Measurements from ENCODE around the gene ZNF106.

The ZNF106 gene

DNA sequence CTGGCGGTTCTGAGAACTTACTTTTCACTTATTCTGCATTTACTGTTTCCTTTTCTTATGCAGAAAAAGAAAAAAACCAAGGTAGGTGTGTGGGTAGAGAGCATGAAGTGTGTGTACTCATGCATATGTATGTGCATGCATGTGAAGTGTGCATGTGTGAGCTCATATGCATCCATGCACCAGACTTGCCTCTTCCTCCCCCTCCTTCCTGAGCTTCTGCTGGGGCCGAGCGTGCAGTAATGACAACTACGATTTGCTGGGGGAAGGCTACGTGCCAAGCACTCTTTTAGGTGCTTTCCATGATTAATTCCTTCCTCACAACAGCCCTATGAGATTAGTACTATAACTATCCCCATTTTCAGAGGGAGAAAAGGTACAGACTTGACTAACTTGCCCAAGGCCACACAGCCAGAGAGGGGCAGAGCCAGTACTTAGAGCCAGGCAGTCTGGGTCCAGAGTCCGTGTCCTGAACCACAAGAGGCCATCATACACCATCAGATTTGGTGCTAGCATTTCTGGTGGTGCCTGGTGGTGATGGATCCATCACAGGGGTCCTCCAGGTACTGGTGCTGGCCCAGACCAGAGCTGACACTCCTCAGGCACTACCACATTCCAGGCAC, 85.0 kb downstream of the ZNF106 start:
- DNase-seq (ENCODE audit: low read depth in 3 of 3) = no peak

DNA sequence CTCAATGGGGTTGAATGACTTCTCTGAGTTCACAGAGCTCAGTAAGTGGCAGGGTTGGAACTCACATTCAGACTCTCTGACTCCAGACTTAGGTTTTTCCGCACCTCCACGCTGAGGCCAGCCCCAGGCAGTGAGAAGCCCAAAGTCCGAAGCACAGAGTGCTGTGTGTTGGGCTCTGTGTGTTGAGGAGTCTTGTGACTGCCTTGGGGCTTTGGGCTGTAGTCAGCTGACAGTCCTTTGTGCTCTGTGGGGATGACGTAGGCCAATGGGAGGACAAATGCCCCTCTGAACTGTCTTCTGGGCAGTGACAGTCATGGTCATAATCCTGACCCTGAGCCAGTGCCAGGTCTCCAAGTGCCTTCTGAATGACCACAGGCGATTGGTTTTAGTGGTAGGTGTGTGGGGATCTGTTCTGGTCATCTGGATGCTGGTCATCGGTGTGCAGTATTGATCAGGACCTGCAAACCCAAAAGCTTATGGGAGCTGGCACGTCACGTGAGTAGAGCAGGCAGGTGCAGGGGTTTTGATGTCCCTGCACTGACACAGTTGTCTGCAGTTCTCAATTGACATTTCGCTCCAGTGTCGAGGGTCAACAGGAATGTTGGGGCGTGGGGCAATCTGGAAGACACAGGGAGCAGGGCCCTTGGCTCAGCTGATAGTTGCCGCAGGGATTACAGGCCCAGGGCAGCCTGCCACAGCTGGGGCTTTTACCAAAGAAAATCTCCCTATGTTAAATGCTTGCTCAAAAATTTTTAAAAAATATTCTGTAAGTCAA, 86.3 kb downstream of the ZNF106 start:
- no peak for DNase-seq (ENCODE audit: low read depth in 3 of 3)

GRCh38 chr15:42403389-42403788, 87.6 kb downstream of the ZNF106 start:
- no peak for DNase-seq (ENCODE audit: low read depth in 3 of 3)

GRCh38 chr15:42402455-42403205, 88.3 kb downstream of the ZNF106 start:
- DNase-seq (ENCODE audit: low read depth in 3 of 3) = no peak

GRCh38 chr15:42401544-42402454, 89.1 kb downstream of the ZNF106 start:
- no peak for DNase-seq (ENCODE audit: low read depth in 3 of 3)

GRCh38 chr15:42395838-42396237, 95.1 kb downstream of the ZNF106 start:
- DNase-seq (ENCODE audit: low read depth in 3 of 3) = no peak

DNA sequence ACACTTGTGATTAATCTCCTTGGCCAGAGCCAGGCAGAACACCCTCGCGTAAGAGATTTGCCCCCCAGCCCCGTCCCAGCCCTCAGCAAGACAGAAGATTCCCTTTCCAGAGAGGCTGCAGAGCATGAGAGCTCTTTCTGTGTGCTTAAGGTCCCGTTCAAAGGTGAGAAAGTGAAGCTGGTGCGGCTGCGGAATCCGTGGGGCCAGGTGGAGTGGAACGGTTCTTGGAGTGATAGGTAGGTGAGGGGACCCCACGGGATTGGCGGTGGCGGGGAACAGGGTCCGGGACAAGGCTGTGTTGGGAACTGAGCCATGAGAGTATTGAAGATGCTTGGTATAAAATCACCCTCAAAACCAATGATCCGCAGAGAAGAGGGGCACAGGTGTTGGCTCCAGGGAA, 96.8 kb downstream of the ZNF106 start:
- DNase-seq (ENCODE audit: low read depth in 3 of 3) = no peak

GRCh38 chr15:42392309-42393024, 98.5 kb downstream of the ZNF106 start:
- no peak for DNase-seq (ENCODE audit: low read depth in 3 of 3)

- no peak for DNase-seq (ENCODE audit: low read depth in 3 of 3)
Measured at GRCh38 chr15:42387603-42388002, 103.3 kb downstream of the ZNF106 start.

- DNase-seq (ENCODE audit: low read depth in 3 of 3) = no peak
Measured at GRCh38 chr15:42385980-42386700, 104.8 kb downstream of the ZNF106 start.

DNA sequence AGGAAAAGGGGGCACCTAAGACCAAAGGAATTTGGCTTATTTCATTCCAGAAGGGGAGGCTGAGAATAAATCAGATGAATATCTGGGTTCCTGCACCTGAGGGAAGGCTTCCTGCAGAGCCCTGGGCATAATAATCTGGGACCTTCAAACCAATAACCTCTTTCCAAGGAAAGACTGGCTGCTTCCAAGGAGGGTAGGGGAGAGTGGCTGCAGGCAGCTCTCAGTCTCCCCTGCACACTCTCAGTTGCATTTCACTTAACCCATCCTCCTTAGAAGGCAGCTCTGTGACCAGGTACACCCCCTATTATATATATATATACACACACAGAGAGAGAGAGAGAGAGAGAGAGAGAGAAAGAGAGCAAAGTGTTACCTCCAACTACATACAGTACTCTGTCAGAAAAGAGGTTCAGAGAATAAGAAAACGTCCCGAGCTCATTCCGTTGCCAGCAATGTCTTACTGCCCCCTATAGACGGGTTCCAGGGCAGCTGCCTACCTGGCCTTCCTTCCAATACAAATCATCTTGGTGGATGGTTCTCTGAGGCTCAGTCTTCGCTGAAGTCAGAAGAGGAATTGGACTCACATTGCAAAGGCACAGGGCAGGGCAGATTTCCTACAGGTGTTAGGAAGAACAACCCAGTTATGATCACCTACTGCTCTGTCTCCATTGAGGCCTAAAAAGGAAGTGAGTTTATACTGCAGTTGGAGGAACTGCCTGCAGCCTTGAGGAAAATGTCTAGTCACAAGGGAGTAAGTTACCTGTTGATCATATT, 105.5 kb downstream of the ZNF106 start:
- DNase-seq (ENCODE audit: low read depth in 3 of 3) = no peak

DNA sequence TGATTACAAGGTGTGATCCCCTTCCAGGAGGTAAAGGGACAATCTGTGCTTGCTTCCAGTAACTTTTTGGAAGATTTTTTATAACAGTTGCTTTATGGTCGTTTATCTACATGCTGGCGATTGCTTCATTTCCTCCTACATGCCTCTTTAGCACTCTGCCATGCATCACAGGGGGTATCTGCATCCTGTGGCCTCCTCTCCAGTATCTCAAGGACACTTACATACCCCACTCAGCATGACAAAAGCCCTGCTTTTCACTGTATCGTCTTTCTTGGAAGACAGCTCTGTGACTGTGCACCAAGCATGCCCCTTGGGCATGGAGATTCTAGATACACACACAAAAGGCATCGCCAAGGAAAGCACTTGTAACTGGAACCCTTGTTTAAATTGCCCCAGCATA, 106.3 kb downstream of the ZNF106 start:
- DNase-seq (ENCODE audit: low read depth in 3 of 3) = no peak

GRCh38 chr15:42378011-42378410, 112.9 kb downstream of the ZNF106 start:
- DNase-seq (ENCODE audit: low read depth in 3 of 3) = no peak

DNA sequence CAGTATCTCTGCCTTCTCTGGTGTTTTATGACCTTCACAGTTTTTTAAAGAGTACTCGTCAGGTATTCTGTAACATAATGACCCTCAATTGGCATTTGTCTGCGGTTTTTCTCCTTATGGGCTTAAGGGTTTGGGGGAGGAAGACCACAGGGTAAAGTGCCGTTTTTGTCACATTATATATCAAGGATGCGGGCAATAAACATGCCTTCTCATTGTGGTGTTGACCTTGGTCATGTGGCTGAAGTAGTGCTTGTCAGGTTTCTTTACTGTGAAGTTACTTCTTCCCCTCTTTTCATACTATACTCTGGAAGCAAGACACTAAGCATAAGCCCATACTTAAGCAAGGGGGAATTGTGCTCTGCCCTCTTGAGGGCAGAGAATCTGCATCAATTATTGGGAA, 115.0 kb downstream of the ZNF106 start:
- DNase-seq (ENCODE audit: low read depth in 3 of 3) = no peak

GRCh38 chr15:42375252-42375651, 115.7 kb downstream of the ZNF106 start:
- DNase-seq (ENCODE audit: low read depth in 3 of 3) = no peak

- no peak for DNase-seq (ENCODE audit: low read depth in 3 of 3)
Measured at GRCh38 chr15:42374810-42375209, 116.1 kb downstream of the ZNF106 start.

DNA sequence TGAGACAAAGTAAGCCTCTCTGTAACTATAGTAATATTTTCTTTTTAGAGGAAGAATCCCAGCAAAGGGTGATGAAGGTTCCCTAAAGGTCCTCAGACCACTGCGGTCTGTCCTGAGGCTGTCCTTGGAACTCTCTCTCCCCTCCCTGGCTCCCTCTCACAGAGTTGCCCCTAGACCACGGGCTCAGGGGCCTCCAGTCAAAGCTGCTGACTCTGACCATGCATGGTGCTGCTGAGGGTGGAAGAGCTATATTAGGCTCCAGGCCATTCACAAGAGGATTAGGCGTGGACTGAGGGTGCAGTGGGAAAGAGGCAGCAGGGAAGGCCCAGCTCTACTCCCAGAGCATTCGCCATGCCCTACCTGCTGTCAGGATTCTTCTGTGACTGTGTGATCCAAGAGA, 117.0 kb downstream of the ZNF106 start:
- no peak for DNase-seq (ENCODE audit: low read depth in 3 of 3)

DNA sequence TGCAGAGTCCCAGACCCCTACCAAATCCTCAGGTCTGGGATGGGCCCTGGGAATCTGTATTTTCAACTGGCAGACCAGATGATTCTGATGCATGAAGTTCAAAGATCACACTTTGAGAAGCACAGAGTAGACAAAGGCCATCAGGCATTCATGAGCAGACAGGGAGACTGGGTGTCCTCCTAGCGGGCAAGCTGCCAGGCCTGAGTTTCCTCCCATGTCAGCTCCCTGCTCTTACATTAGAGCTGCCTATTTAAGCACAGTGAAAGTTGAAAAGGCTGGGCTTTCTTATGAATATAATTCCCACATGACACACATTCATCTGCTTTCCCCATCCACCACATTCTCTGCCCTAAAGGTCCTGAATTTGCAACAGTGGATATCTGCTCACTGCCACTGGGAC, 117.7 kb downstream of the ZNF106 start:
- DNase-seq (ENCODE audit: low read depth in 3 of 3) = no peak

- DNase-seq (ENCODE audit: low read depth in 3 of 3) = no peak
Measured at GRCh38 chr15:42371096-42371495, 119.8 kb downstream of the ZNF106 start.

DNA sequence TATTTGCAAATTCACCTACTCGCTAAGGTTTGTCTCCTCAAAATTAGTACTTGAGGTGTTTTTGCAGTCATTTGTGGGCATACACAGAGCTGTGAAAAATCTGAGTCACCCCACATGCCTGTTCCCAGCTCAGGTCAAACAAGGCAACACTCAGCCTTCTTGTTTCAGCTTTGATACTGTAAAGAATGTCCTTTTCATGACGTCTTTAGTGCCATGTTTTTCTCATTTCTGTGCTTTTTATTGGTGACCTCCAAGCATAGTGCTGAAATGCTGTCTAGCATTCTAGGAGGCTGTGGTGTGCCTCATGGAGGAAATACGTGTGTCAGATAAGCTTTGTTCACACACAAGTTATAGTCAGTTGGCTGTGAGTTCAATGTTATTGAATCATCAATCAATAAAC, 122.8 kb downstream of the ZNF106 start:
- DNase-seq (ENCODE audit: low read depth in 3 of 3) = no peak
